Middle frontal gyrus (tissue), 1 donor: ENCODE data around the gene GORASP1.

Experiments
- DNase-seq: peaks from one replicate; pipeline ENCODE4 v3.0.0-alpha.2; 2015; ENCODE audit warnings: low spot score; ENCODE audit errors: extremely low spot score

Gene GORASP1

DNA sequence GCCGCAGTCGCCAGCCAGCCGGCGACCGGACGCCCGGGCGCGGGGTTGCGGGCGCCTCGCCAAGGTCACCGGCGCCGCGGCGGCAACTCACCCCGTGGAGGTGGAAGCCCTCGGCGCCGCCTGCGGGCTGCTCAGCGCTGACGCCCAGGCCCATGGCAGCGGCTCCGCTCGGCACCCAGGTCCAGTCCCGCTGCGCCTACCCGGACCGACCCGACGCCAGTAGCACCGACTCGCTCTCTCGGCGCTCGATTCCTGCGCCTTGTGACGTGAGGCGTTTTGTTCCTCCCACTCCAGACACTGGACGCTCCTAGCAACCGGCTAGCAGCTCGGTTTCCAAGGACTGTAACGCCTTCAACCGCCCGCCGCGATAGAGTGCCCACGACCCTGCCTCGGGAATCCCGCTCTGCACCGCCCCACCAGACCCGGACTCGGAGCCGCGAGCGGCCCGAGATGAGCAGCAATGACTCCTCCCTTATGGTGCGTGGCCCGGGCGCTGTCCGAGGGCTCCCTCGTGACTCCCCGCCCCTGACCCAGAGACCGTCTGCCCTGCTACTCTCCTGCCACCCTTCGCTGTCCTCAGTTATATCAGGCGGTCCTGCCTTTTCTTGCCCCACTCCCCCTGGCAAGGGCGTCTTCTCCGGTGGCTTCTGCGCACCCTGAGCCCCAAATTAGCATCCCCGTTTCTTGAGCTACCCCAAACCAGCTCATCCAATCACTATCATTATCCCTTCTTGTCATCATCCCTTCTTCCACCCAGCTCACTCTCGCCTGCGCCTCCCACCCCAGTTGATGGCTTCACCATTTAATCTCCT is at the start of gene GORASP1, which contains the start of gene TTC21A:
Gene GORASP1, minus strand, starts transcription at position 240 of the 812 bp plus-strand sequence. Its CDS starts 86 bp downstream, at position 154.
Gene TTC21A, plus strand, starts transcription at position 293 of the 812 bp plus-strand sequence. Its CDS starts 158 bp downstream, at position 451.
- peak; percentile 84 for DNase-seq

DNA sequence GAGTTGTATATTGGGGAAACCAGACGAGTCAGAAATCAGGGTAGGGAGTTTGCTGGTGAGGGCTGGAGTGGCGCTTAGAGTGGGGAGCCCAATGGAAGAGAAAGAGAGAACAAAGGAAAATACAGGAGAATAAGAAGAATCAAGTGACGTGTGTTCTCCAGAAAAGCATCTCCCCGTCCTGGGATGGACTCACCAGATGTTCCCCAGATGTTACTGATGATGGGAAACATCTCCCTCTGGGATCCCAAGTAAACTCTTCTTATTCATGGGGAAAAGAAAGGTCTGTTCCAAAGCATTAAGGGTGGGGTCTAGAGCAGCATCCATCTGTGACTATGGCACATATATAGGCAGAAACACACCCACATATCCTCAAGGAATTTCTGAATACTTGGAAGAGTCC is 49.0 kb upstream of the GORASP1 start:
- DNase-seq: no peak

DNA sequence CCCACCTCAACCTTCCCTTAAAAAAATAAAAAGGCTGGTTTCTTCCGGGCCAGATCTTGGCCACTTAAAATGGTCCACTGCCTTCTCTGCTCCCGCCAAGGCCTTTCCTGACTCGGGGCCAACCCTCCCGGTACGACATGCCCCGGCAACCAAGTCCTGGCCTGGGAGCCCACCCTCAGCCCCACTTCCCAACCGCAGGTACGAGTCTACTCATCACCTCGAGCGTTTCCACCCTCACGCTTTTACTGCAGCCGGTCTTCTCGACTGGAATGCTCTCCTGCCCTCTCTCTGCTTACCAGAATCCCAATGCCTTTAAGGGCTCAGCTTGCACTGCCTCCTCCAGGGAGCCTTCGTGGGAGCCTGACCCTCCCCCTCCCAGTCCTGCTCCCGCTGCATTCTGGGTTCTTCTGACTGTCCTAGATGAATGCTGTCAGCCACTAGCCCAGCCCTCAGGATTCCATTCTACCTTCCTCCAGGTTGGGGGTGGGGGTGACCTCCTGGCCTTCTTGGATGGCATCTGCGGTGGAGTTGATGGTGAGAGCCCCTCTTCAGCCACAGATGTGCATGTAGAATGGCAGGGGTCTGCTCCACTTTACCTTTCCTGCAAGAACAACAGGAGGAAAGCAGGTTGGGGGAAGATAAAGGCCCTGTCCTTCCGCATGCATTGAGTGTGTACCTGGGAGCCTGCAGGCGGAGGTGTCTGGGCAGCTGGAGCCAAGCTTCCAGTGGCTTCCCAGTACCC is 47.0 kb upstream of the GORASP1 start:
- DNase-seq: no peak

DNA sequence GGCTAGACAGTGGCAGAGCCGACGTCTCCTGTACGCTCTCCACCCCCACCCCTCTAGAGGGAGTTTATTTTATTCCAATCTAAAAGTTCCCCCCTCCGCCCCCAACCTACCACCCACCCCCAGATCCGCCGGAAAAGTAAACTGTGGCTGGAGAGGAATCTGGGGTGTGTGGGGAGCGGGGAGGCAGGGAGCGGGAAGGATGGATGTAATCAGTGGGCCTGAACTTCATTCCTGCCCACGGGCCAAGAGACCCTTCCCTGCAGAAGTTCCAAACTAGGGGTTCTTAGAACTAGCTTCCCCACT is 46.5 kb upstream of the GORASP1 start:
- no peak for DNase-seq

DNA sequence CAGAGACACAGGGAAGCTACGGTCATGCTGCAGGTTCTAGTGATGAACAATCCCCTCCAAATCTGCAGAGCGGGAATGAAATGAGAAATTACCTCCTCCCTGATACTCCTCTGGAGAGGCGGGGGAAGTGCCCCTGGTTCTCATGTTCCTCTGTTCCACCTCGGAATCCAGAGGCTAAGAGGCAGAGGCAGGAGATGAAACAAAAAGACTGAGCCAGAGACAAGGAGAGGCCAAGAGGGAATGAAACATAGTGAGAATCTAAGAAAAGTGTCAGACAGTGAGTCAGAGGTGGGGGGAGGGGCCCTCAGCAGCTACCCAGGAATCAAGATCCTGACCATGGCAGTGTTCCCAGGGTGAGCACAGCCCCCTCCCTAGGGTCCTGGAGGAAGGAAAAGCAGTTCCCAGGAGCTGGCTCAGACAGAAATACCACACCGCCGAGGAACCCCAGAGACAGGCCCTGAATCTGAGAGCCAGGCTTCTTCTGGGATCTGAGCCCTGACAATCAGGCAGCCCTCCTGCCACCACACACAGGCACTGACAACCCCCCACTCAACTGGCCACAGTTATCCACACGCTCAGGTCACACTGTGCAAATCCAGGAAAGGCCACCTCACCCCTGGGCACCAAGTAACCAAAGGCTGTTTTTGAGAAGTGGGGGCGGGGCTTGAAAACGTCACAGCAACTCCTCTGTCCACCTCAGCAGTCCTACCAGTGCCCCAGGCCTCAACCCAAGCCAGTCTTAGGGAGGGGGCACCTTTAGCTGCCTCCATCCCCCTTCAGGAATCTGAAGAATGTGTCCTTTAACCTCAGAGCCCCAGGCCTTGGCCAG is 43.6 kb upstream of the GORASP1 start:
- no peak for DNase-seq

DNA sequence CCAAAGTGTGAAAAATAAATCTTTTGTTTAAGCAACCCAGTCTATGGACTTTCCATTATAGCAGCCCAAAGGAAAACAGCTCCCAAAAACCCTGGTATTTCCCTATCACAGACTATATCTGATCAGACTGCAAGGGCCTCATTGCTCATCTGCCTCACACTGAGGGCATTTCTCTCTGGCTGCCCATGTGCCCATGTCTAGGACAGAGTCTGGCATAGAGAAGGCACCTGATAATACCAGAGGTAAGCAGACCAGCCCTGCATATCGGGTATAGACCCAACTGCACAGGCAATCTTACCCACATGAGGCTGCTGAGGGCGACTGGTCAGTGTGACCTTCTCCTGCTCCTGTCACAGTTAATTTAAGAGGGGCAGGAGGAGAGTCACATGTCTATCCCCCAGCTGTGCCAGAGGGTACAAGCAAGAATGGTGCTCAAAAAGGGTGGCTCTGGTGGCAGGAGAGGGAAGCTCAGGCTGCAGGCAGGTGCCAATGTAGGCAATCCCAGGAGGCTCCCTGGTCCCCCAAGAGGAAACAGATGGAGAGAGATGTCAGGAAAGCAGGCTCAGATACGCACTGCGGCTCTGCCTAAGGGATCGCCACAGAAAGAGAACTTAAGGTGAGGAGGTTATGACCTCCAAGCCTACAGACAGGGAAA is 42.8 kb upstream of the GORASP1 start:
- DNase-seq: no peak

DNA sequence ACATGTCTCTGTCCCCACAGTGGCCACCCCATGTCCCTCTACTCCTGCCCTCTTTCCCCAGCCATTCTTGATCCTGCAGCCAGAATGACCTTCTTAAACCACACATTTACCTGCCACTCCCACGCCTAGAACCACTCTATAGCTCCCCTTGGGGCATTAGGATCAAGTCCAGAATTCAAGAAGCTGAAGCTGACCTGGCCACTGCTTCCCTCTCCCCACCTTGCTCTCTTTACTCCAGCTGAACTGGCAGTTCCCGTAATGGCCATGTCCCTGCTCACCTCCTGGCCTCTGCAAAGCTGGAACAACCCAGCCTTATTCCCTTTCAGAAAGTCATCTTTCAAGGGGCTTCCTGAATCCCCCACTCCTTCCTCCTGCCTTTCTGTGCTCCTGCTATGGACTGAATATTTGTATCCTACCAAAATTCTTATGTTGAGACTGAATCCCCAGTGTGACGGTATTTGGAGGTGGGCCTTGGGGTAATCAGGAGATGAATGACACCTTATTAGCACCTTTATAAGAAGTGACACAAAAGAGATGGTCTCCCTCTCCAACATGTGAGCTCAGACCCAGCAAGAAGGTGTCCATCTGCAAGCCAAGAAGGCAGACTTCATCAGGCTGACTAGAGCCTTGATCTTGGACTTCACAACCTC is 42.2 kb upstream of the GORASP1 start:
- no peak for DNase-seq

DNA sequence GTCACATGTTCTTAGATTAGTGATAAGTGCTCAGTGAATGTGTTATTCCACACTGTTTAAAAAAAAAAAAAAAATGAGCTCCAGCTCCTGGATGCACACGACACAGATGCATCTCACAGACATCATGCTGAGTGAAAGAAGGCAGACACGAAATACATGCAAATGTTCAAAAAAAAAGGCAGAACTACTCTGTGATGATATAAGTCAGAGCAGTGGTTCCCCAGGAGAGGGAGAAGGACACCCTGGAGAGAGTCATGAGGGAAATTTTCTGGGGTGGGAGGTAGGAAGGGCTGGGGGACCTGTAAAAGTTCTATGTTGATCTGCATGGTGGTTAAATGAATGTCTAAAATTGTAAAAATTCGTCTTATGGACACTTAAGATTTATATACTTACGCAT is 41.6 kb upstream of the GORASP1 start:
- no peak for DNase-seq

DNA sequence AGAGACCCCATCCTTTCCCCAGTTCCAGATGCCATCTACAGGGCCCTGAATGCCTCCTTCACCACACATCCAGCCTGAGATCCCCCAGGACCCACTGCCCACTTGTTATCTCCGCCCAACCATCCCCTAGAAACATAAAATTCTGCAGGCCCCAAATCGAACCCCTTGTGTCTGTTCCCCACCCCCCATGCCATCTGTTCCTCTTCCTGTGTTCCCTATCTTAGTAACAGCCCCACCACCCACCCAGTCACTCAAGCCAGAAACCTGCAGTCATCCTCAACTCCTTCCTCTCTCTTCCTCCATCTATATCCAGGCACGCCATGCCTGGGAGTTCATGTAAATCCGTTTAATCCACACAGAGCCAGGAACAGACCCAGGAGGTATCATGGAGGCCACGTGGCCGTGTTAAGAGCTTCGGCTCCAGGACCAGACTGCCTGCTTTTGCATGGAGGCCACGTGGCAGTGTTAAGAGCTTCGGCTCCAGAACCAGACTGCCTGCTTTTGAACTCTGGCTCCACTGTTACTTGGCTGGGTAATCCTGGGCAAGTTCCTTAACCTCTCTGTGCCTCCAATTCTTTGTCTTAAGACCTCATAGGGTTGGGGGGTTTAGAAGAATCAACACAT is 41.1 kb upstream of the GORASP1 start:
- DNase-seq: no peak

DNA sequence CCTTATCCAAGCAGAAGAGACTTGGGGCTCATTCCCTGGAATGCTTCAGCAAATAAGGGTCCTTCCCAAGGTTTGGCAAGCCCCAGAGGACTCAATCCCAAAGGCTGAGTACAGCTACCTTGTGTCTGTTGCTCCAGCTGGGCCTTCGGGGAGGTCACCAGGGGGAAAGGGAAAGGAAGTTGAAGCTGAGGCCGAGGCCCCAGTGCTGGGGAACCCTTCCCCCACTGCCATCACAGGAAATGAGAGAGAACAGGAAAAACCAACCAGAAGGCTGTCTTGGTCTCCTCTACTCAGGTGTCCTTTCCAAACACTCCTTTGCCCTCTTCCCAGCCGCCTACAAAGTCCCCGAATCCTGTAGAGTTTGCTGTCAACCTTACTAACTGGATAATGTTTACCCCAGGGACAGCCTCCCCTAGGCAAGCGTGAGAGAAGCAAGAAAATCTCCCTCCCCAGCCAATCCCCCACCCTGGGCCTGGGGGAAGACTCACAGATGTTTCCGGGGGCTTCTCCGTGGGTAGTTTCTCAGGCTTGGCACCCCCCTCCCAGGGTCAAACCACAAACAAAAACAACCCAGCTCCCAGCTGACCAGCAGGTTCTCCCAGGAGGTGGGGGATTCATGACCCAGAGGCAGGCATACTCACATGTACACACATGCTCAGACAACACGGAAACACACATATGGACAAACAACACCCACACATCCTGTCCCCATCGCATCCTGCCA is 40.4 kb upstream of the GORASP1 start:
- no peak for DNase-seq

DNA sequence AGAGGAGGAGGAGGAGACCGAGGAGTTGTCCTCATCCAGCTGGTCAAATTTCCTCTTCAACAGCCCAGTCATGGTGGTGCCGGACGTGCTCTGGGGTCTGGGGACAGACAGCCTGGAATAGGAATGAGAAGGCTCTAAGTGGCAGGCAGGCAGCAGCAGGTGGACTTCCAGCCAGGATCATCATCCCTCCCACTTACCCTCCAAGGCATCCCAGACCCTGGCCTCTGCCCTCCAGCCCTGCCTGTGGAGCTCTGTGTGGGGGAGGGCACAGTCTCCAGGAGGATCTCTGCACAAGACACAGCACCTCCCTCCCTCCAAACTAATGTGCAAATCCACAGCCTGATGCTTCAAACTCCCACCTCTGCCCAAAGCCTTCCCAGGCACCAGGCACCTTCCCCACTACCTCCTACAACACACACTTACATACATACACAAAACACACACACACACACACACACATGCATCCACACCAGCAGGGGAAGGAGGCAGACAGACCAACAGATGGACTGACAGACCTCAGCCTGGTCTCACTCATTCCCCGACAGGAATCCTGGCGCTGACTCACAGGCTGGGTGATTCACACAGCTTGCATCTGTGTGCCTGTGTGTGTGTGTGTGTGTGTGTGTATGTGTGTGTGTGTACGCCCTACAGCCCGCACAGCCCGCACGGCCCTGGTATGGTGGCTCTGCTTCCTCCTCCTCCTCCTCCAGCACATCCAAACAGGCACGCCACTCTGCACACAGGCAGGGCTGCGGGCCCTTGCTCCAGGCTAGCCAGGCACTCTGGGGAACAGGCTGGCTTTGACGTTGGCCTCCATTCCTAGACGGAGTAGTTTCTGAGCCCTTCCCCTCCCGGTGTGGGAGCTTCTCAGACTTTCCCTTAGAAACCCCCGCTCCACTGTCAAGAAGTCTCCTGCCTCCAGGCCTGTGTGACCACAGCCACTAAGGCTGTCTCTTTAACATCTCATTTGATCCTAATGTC is 39.5 kb upstream of the GORASP1 start:
- no peak for DNase-seq

DNA sequence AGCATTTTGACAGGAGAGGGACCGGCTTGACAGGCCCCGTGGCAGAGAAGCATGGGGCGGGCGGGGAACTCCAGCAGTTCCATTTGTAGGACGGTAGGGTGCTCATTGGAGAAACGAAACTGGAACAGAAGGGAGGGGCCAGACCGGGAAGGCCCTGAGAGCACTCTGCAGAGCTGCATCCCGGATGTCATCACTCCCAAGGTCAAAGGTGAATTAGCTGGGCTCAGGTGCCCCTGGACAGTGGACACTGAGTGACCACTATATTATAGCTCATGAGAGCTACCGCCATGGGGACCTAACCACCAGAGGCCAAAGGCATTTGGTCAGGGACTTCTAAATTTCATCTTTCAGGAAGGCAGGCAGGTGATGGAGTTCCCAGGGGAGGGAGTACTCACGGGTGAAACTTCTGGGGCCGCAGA is 38.7 kb upstream of the GORASP1 start:
- no peak for DNase-seq

DNA sequence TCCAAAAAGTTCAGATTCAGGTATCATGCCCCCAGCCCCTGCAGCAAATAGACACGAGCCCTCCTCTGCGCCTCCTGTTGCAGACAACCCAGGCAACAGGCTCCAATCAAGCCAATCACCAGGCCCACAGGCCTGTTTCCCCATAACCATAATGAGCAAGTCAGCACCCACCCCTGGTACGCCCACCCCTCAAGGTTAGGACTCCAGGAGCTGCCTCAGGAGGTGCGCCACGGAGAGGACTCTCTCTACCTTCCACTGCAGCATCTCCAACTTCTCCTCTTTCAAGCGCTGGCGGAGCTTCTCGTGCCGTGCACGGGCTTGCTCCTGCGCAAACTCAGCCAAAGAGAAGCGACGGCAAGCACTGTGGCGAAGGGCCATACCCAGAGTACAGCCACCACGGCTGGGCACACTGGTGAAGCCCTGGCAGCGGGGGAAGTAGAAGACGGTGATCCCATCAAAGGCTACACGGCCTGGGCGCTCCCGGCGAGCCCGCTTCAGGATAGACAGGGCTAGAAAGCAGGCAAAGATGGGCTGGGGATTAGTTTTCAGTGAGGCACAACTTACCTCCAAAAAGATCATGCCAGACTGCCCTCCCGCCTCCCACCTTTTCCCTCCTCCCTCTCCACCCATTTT is 37.4 kb upstream of the GORASP1 start:
- no peak for DNase-seq

DNA sequence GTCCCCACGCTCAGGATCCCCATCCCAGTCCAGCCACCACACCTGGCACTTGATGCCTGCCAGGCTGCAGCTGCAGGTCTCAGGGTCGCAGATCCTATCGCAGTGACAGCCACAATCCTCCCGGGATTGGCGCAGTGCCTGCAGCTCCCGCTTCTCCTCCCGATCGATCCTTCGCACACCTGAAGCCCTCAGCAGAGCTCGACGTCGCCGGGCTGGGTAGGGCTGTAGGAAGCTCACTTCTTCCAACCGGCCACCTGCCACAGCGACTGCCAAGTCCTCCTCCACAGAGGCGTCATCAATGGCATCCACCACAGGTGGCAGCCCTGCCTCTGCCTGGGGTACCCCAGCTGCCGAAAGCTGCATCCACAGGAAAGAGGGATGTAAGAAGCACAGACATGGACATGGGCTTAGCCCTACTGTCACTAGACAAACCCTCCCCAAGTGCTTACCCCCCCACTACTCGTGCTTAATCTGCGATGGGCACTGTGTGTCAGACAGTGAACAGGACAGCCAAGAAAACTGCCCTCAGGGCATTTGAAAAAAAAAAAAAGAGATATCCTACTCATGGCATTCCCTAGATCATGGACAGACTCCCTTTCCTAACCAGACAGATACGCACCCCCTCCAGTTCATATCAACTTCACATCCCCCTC is 36.8 kb upstream of the GORASP1 start:
- no peak for DNase-seq

DNA sequence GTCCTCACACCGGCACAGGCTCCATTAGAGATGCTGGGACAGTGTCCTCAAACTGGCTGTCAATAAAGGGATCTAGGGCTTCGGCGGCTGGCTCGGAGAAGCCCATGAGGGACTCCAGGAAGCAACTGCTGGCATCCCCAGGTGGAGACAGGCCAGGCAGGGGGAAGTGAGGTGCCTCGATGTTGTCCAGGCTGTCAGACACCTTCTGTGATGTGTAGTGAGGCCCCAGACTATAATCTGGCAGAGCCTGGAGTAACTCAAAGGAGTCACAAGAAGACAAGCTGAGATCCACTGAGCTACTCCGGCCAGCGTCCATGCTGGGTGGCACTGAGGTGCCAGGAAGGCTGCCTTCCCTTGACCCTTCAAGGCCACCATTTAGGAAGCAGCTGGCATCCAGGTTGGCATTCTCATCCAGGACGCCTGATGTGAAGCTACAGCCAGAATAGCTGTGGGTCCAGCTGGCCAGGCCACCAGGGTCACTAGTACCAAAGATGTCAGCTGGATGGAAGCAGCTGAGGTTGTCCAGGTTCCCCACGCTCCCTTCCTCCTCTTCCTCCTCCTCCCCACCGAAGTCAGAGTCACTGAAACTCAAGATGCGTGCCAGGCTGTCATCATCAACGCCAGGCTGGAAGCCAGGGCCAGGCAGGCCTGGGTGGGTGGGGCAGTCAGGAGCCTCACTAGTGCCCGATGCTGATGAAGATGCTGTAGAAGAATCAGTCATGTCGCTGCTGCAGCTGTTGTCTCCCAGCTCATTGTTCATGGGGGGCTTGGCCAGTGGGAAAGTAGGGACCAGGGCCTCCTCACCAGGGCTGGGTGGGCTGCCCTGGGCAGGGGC is 35.8 kb upstream of the GORASP1 start:
- DNase-seq: no peak

DNA sequence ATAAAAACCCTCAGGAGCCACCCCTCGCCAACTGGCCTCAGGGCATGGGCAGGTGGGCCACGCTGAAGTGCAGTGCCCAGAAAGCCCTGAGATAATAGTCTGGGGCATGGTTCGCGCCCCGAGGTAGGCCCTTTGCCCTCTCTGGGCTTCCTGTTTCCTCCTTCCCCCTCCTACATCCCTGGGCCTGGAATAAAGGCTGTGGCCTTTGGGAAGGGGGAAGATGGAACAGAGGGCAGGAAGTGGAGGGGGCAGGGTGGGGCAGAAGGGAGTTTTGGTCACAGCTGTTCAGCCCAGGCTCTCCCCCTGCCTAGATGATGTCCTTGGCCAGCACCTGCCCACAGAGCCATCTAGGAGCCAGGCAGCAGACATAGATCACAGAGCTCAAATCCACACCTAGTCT is 34.6 kb upstream of the GORASP1 start:
- no peak for DNase-seq
